Endodermal cell (in vitro differentiated cells): ENCODE measurements around the gene SPTLC3. TPM values are rescaled to one million over a fixed set of nuclear protein-coding genes. Genes with fewer than 3 reads are reported as not detected.

Source experiments
- DNase-seq: peaks from one replicate; pipeline ENCODE4 v3.0.0-alpha.2; 2017
- H3K27ac ChIP-seq: 2 replicates; pipeline ENCODE4 v1.5.1; 2013; ENCODE audit warnings: mild to moderate bottlenecking, low read depth, low read length, moderate library complexity
- H3K27me3 ChIP-seq: 2 replicates; pipeline ENCODE4 v1.6.1; 2013; ENCODE audit warnings: mild to moderate bottlenecking, low read length, moderate library complexity; ENCODE audit not compliant: insufficient read depth, control insufficient read depth, poor library complexity, severe bottlenecking
- H3K36me3 ChIP-seq: 2 replicates; pipeline ENCODE4 v1.7.0; 2013; ENCODE audit warnings: mild to moderate bottlenecking, low read length, moderate library complexity; ENCODE audit not compliant: control insufficient read depth, insufficient read depth
- H3K4me1 ChIP-seq: one replicate; pipeline ENCODE4 v1.7.0; 2013; ENCODE audit warnings: low read length; ENCODE audit not compliant: control insufficient read depth, insufficient read depth
- H3K4me3 ChIP-seq: 2 replicates; pipeline ENCODE4 v1.5.1; 2013; ENCODE audit warnings: mild to moderate bottlenecking, low read length, moderate library complexity
- H3K9ac ChIP-seq: 2 replicates; pipeline ENCODE4 v1.6.1; 2013; ENCODE audit warnings: mild to moderate bottlenecking, low read length, moderate library complexity; ENCODE audit not compliant: poor library complexity, severe bottlenecking; ENCODE audit errors: extremely low read depth
- H3K9me3 ChIP-seq: 2 replicates; pipeline ENCODE4 v1.6.1; 2013; ENCODE audit warnings: mild to moderate bottlenecking, low read length, moderate library complexity; ENCODE audit not compliant: control insufficient read depth
- H3K27ac Mint-ChIP-seq: 2 replicates; pipeline ENCODE4 v1.8.0; 2020; ENCODE audit warnings: mixed read lengths
- H3K27me3 Mint-ChIP-seq: 2 replicates; pipeline ENCODE4 v1.8.0; 2021; ENCODE audit warnings: mild to moderate bottlenecking, mixed read lengths; ENCODE audit not compliant: insufficient read depth
- H3K36me3 Mint-ChIP-seq: 2 replicates; pipeline ENCODE4 v1.8.0; 2020; ENCODE audit warnings: low read depth, mixed read lengths
- H3K4me1 Mint-ChIP-seq: 2 replicates; pipeline ENCODE4 v1.8.0; 2020; ENCODE audit warnings: mixed read lengths
- H3K4me3 Mint-ChIP-seq: 2 replicates; pipeline ENCODE4 v1.8.0; 2020; ENCODE audit warnings: mild to moderate bottlenecking, moderate library complexity, mixed read lengths
- H3K9me3 Mint-ChIP-seq: 2 replicates; pipeline ENCODE4 v1.8.0; 2020; ENCODE audit warnings: mild to moderate bottlenecking, mixed read lengths
- WGBS, 2 experiments: methylation state at CpG; one replicate each; pipeline versions ENCODE4 v1.1.5 to v1.1.7; 2013; ENCODE audit warnings: missing lambda C conversion rate in 2 of 2, mixed read lengths in 1 of 2; ENCODE audit not compliant: insufficient coverage in 1 of 2, insufficient read length in 1 of 2; 5-methylcytosine and 5-hydroxymethylcytosine counted together
- total RNA-seq, 2 donors: library from RNA; stranded (reverse); fragmentation: NEBNext Ultra II Directional in 1 of 2; extraction: Animal tissue kit (Norgen Biotek cat#: 25700) in 1 of 2; gene quantifications; 2 replicates in 1 of 2; 3 replicates in 1 of 2; pipeline ENCODE4 v1.2.1, GENCODE V29; 2021
- TF ChIP-seq, protein P1 (sequence below): fragments of 200-600 bp; sonication (generic); conservative IDR thresholded peaks from 2 replicates; pipeline ENCODE4 v1.5.0; 2021; ENCODE audit warnings: antibody characterized with exemption, mild to moderate bottlenecking

The SPTLC3 gene
- total RNA-seq, 2 donors from 2014 or later, result 1.6 TPM

DNA sequence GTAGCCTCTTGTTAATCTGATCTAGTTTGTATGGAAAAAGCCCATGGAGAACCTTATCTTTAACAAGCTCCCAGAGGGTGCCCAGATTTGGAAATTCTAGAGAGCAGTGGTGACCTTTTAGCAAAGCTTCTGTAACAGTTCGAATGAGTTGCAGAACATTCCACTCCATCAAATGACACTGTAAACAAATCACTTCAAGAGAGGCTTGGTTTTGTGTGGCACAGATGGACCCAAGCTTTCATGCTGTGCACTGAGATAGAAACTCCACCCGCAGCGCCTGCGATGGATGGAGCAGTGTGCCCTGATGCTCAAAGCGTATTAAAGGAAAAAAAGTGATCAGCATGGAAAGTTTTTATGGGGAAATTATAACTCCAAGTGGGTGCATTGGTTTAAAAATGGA lies 157.2 kb downstream of the SPTLC3 start:
- Histone ChIP-seq H3K9me3 (no peaks in the 10 kb centered on the region), H3K9ac (no peak overlapping the region), H3K27me3 (no peaks in the 10 kb centered on the region), H3K4me1 (no peaks in the 10 kb centered on the region), H3K27ac (no peak overlapping the region), H3K4me3 (no peak overlapping the region), H3K36me3 (no peaks in the 10 kb centered on the region)
- Mint-ChIP-seq H3K9me3 (no peaks in the 10 kb centered on the region), H3K27ac (no peak overlapping the region), H3K27me3 (no peaks in the 10 kb centered on the region), H3K4me3 (no peak overlapping the region), H3K36me3 (no peaks in the 10 kb centered on the region), H3K4me1 (no peaks in the 10 kb centered on the region)
- WGBS, 2 experiments, result 91 to 92% methylated on average over 4 to 5 of the region's 5 CpGs
- TF ChIP-seq, protein P1, sequence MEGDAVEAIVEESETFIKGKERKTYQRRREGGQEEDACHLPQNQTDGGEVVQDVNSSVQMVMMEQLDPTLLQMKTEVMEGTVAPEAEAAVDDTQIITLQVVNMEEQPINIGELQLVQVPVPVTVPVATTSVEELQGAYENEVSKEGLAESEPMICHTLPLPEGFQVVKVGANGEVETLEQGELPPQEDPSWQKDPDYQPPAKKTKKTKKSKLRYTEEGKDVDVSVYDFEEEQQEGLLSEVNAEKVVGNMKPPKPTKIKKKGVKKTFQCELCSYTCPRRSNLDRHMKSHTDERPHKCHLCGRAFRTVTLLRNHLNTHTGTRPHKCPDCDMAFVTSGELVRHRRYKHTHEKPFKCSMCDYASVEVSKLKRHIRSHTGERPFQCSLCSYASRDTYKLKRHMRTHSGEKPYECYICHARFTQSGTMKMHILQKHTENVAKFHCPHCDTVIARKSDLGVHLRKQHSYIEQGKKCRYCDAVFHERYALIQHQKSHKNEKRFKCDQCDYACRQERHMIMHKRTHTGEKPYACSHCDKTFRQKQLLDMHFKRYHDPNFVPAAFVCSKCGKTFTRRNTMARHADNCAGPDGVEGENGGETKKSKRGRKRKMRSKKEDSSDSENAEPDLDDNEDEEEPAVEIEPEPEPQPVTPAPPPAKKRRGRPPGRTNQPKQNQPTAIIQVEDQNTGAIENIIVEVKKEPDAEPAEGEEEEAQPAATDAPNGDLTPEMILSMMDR, result no peak
- DNase-seq, result no peak

DNA sequence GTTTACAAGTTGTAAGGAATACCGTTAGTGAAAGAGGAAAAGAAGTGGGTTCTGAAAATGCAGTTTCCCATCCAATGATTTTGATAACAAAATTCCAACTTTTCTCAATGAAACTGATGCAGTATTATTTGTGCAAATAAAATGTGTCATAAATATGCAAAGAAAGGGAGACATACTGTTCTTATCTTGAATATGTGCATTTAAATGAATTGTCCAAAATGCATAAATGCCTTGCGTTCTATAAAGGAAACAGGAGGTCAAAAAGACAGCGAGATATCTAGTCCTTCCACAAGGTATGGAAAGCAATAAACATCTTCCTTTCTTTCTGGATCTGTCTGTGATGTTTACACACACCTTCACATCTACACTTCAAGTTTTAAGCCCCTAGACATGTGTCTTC lies 157.7 kb downstream of the SPTLC3 start:
- Mint-ChIP-seq H3K27me3 (no peaks in the 10 kb centered on the region), H3K9me3 (no peaks in the 10 kb centered on the region), H3K27ac (no peak overlapping the region), H3K4me3 (no peak overlapping the region), H3K4me1 (no peaks in the 10 kb centered on the region), H3K36me3 (no peaks in the 10 kb centered on the region)
- WGBS, 2 experiments, result 97 to 99% methylated on average over 3 of the region's 3 CpGs
- no peak overlapping the region for H3K9ac ChIP-seq
- H3K27ac ChIP-seq, result no peak overlapping the region
- H3K36me3 ChIP-seq, result no peaks in the 10 kb centered on the region
- no peak overlapping the region for H3K4me3 ChIP-seq
- no peaks in the 10 kb centered on the region for H3K27me3 ChIP-seq
- no peaks in the 10 kb centered on the region for H3K9me3 ChIP-seq
- H3K4me1 ChIP-seq, result no peaks in the 10 kb centered on the region
- no peak for DNase-seq
- TF ChIP-seq, protein P1, result no peak

DNA sequence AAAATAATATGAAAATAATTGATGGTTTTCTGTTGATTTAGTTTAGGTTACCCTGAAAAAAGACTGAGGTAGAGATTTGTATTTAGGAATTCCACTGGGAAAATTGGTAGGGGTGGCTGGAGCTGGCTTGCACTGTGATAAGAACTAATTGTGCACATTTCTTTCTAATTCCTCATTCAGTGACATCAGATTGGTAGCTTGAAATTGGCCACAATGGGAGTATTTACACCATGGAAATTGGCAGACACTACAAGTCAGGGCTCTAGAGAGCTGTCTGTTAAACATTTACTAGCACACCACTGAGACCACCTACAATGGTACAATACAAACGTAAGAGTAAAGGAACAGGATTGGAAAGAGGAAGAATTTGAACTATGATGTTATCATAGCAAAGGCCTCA lies 160.3 kb downstream of the SPTLC3 start:
- 86% methylated on average over 1 of the region's 1 CpG; no CpG with 5 or more reads in 1 of the 2 experiments for WGBS, 2 experiments
- no peak for DNase-seq
- no peaks in the 10 kb centered on the region for H3K4me1 ChIP-seq
- TF ChIP-seq, protein P1, result no peak
- Mint-ChIP-seq H3K4me3 (no peak overlapping the region), H3K4me1 (no peaks in the 10 kb centered on the region), H3K27me3 (no peaks in the 10 kb centered on the region), H3K9me3 (no peaks in the 10 kb centered on the region), H3K27ac (no peak overlapping the region), H3K36me3 (no peaks in the 10 kb centered on the region)
- H3K27ac ChIP-seq, result no peak overlapping the region
- no peaks in the 10 kb centered on the region for H3K27me3 ChIP-seq
- no peak overlapping the region for H3K4me3 ChIP-seq
- H3K9me3 ChIP-seq, result no peaks in the 10 kb centered on the region
- no peaks in the 10 kb centered on the region for H3K36me3 ChIP-seq
- no peak overlapping the region for H3K9ac ChIP-seq
